NCI-H2227 treated with DMSO at 0.1 percent for 48 hours (cell line): Measurements from ENCODE around the gene ST6GALNAC6.
A peak's percentile ranks its signal among the peaks of the same experiment; 100 is the strongest.

Experiments
- DNase-seq: peaks from one replicate; lab custom pipeline; 2025; lab: John Stamatoyannopoulos, UW

ST6GALNAC6 gene

GRCh38 chr9:127931092-127931881 is 31.9 kb upstream of the ST6GALNAC6 start:
- DNase-seq: peak; percentile 63

GRCh38 chr9:127930231-127931091 is 31.1 kb upstream of the ST6GALNAC6 start, which contains the start of gene PIP5KL1:
PIP5KL1 (minus strand) TSS chr9:127930777; CDS start chr9:127930752, 25 bp downstream.
- DNase-seq: peak; percentile 65

- DNase-seq: no peak
These were observed 30.2 kb upstream of the ST6GALNAC6 start for GRCh38 chr9:127929625-127929979.

- no peak for DNase-seq
These were observed 29.5 kb upstream of the ST6GALNAC6 start for GRCh38 chr9:127928676-127929624.

- DNase-seq: no peak
These were observed 28.7 kb upstream of the ST6GALNAC6 start for GRCh38 chr9:127927988-127928675.

- DNase-seq: no peak
These were observed 28.0 kb upstream of the ST6GALNAC6 start for GRCh38 chr9:127927201-127927987.

- no peak for DNase-seq
These were observed 27.4 kb upstream of the ST6GALNAC6 start for GRCh38 chr9:127926906-127927200.

- DNase-seq: no peak
These were observed 26.8 kb upstream of the ST6GALNAC6 start for GRCh38 chr9:127925959-127926905.

- no peak for DNase-seq
These were observed 25.5 kb upstream of the ST6GALNAC6 start for GRCh38 chr9:127924736-127925444.

- DNase-seq: no peak
These were observed 24.4 kb upstream of the ST6GALNAC6 start for GRCh38 chr9:127923771-127924170.

GRCh38 chr9:127923046-127923445 is 23.6 kb upstream of the ST6GALNAC6 start:
- DNase-seq: no peak

- peak; percentile 13 for DNase-seq
These were observed 22.2 kb upstream of the ST6GALNAC6 start for GRCh38 chr9:127921557-127922120.

GRCh38 chr9:127920794-127921193 is 21.4 kb upstream of the ST6GALNAC6 start:
- DNase-seq: no peak

- no peak for DNase-seq
These were observed 19.9 kb upstream of the ST6GALNAC6 start for GRCh38 chr9:127919253-127919815.

GRCh38 chr9:127918183-127919107 is 19.0 kb upstream of the ST6GALNAC6 start:
- no peak for DNase-seq

GRCh38 chr9:127917603-127918002 is 18.2 kb upstream of the ST6GALNAC6 start:
- DNase-seq: no peak
